ENCODE measurements around the gene TP53I11. TPM values are rescaled to one million over a fixed set of nuclear protein-coding genes. Genes with fewer than 3 reads are reported as not detected.

The TP53I11 gene
- total RNA-seq, 1 experiment from 2014 or later = 11.1 TPM

DNA sequence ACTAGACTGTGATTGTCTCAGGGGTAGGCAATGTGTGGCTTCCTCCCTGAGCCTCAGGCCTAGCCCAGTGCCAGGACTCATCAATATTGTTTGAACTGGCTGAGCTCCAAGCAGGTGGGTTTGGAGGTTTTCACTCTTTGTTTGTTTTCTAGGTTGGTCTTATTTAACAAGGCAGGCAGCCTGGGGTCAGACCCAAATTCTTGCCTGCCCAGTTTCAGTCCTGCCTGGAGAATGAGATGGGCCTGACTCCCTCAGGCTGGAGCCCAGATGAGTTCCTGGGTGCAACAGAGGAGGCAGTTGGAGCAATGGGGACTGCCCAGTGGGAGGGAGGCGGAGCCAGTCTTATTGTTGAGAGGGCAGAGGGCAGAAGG is 28.3 kb upstream of the TP53I11 start:
- peak; percentile 26 for DNase-seq (ENCODE audit: low read depth)

DNA sequence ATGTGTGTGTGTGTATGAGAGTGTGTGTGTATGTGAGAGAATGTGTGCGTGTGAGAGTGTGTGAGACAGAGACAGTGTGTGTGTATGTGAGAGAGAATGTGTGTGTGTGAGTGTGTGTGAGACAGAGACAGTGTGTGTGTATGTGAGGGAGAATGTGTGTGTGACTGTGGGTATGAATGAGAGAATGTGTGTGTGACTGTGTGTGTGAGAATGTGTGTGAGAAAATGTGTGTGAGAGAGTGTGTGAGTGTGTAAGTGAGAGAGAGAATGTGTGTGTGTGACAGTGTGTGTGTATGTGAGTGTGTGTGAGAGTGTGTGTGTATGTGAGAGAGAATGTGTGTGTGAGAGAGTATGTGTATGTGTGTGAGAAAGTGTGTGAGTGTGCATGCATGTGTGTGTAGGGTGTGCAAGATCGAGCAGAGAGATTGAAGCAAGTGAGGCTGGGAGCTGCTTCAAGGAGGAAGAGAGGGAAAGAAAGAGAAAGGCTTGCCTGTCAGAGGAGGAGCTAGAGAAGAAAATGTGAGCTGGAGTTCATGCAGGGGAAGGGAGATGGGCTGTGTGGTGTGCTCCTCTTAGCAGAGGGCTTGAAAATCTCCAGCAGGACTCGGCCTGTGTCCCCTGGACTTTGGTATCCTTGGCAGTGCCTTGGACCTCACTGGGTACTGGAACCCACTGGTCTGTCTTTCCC is 27.7 kb upstream of the TP53I11 start:
- no peak for DNase-seq (ENCODE audit: low read depth)

DNA sequence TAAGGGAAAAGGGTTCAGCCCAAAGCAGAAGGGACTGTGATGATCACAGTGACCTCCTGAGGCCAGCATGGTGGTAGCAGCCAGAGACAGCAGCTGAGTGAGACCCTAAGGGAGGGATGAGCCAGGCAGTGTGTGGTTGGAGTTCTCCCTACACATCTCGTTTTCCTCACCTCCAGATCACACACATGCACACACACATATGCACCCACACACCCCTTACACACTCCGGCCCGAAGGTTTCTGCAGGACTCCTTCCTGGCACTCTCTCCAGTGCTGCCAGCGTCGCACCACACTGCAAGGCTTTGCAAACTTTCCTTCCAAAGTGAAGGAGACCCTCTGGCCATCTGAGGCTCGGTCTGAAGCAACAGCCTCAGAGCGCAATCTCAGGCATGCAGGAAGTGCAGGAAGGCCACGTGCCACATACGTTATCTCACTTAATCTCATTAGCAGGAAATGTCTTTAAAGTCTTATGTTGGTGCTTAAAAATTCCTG is 26.9 kb upstream of the TP53I11 start:
- no peak for DNase-seq (ENCODE audit: low read depth)

DNA sequence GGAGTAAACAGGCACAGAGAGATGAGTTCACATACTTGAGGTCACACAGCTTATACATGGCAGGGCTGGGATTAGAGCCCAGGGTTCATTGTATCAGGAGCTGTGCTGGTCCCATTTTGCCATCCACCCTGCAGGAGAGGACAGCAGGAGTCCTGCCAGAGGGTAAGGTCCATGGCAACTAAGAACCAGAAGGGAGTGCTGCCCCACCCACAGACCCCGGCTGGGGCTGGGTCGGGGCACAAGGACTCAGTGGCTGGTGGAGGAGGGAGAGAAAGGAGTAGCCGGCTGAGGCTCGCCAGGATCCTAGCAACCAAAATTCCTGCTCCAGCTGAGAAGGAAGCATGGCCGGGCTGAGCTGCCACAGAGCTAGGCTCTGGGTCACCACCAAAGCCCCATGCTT is 25.9 kb upstream of the TP53I11 start:
- DNase-seq (ENCODE audit: low read depth) = no peak

DNA sequence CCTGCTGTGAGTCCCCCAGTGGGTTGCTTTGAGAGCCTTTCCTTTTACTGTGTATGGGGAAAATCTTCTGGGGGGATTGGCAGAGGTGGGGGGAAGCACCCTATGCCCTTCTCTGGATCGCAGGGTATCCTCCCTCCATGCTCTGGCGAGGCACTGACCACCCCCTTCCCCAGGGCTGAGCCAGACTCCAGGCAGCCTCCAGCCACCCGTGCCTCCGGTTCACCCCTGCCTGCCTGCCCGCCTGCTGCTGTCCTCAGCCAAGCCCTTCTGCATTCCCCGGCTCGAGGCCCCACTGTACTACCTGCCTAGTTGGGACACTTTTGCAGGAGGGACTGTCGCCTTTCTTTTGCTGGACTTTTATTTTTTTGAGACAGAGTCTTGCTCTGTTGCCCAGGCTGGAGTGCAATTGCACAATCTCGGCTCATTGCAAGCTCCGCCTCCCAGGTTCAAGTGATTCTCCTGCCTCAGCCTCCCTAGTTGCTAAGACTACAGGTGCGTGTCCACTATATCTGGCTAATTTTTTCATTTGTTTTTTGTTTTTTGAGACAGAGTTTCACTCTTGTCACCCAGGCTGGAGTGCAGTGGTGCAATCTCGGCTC is 23.8 kb upstream of the TP53I11 start:
- DNase-seq (ENCODE audit: low read depth) = no peak

DNA sequence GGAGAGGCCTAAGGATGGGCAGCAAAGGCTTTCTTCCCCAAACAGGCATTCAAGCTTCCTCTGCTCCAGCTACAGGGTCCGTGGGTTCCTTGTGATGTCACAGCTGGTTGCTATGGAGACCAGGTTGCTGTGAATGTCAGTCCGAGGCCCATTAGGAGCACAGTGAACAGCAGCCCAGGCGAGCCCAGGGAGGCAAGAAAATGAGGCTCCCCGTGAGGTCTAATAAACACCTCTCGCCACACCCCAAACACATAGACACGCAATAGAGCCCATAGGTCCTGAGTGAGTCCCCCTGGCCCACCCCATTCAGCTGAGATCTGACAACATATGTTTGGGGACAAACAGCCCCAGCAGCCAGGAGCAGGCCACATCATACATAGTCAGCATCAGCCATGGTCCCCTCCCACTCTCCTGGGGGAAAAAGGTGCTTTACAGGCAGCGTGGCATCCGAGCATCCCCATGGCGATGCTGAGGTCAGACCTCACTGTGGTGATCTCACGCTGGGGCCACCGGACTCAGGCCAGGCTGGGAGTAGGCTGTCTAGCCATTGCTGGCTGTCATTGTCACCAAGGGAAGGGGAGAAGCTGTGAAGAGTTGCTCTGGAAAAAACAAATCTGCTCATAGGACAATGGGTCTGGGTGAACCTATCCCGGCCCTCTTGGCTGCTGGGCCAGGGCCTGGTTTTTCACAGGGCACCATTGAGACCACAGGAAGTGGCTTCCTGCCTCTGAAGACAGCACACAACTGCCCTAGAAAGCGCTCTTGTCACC is 23.1 kb upstream of the TP53I11 start:
- DNase-seq (ENCODE audit: low read depth) = no peak

DNA sequence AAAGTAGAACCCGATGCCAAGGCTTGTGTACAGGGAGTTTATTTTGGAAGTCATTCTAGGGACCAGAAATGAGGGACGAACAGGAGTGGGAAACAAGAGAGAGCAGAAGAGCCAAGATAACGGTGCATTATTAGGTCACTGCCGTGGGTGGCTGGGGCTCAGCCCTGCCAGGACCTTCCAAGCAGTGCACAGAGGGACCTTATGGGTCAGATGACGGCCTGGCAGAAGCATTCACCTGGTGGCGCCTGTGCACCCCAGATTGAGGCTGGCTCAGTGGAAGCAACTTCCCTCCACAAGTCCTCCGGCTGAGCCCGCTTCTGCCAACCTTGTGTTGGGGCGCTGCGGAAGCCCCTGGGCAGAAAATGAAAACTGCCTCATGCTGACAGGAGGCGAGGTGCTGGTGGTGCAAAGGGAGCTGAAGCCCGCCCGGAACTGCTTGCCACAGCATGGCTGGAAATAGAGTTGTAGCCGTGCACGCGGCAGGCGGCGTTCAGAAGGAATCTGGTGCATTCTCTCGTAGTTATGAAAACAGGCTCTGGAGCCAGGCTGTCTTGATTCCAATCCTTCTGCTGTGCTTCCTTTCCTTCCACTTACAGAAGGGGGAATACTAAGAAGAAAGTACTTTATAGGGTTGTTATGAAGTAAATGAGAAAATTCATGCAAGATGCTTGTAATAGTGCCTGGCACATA is 22.2 kb upstream of the TP53I11 start:
- no peak for DNase-seq (ENCODE audit: low read depth)

DNA sequence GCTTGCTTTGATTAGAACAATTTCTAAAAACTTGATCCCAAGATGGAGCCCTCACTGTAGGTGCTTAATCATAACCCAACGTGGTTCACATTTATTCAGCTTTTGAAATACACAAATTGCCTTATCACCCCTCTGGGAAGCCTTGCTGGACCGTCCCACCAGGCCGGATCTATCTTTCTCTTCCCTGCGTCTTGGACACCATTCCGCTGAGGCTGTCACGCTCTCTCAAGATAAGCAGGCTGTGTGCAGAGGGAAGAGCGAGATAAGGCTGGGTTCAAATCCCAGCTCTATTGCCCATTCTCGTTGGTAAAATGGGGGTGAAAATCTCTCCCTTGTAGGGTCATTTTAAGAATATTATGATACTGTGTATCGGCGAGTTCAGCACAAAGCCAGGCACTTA is 20.5 kb upstream of the TP53I11 start:
- DNase-seq (ENCODE audit: low read depth) = no peak

DNA sequence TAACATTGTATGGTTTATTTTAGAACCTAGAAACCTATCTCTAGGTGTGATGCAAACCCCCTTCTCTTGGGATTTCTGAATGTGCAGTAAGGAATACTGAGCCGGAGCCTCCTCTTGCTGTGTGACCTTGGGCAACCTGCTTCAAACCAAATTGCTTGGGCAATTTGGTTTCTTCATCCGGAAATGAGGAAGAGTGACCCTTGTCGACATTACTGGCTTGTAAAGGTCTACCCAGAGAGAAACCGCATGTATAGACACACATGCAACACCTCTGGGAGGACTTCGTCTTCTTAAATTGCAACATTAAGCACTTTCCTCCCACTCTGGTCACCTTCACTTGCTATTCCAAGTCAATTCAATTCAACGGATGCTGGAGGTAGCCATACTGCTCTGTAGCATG is 19.6 kb upstream of the TP53I11 start:
- no peak for DNase-seq (ENCODE audit: low read depth)

DNA sequence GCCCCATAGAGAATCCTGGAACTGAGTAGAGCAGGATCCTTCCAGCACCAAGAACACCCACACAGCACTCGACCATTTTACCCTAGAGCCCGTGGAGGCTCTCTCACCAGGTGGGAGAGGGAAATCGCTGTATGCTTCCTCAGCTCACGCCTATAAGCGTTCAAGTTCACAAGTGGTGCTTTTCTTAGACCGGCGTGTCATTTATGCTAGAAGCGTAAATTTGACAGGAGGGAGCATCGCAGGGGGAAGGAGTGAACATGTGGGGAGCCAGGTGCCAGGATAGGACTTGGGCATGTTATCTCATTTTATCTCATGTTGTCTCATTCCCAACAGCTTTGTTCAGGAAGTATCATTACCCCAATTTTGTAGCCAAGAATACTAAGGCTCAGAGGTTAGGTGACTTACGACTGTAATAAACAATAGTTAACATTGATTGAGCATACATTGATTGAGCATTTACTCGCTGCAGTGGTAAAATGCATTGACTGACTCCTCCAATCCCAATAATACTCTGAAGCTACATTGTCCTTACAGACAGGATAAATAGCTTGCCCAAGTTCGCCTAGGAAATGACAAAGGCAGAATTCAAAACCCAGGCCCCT is 19.1 kb upstream of the TP53I11 start:
- DNase-seq (ENCODE audit: low read depth) = no peak

DNA sequence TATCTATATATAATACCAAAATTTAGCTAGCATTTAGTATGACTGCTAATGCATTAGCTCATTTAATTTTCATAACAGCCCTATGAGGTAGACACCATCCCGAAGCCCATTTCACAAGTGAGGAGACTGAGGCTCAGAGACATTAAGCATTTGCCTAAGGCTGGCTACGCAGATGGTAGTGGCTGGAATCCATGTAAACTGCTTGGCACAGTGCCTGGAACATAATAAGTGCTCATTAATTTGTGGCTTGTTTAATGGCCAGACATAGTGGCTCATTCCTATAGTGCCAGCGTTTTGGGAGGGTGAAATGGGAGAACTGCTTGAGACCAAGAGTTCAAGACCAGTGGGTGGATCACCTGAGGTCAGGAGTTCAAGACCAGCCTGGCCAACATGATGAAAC is 17.8 kb upstream of the TP53I11 start:
- DNase-seq (ENCODE audit: low read depth) = no peak

DNA sequence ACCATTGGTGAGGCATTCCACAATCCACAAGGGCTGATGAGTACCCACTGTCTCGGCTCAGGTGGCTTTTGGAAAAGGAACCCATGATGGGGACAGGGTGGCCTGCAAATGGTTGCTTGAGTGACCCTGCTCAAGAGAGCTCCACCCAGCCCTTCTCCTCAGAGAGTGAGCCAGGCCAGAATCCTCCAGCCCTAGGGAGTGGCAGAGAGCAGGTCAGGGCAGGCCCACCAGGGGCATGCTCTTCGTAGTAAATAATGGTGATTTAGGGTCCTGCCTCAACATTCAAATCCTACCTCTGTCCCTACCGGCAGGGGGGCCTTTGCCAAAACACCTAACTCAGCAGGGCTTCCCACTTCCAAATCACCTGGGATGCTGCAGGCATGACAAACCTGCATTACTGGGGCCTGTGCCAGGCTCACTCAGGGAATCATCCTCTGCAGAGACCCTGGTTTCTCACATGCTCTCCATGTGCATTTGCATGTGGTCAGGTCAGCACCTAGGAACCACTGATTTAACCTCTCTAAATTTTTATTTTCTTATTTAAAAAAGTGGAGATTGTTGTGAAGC is 17.3 kb upstream of the TP53I11 start:
- DNase-seq (ENCODE audit: low read depth) = no peak

DNA sequence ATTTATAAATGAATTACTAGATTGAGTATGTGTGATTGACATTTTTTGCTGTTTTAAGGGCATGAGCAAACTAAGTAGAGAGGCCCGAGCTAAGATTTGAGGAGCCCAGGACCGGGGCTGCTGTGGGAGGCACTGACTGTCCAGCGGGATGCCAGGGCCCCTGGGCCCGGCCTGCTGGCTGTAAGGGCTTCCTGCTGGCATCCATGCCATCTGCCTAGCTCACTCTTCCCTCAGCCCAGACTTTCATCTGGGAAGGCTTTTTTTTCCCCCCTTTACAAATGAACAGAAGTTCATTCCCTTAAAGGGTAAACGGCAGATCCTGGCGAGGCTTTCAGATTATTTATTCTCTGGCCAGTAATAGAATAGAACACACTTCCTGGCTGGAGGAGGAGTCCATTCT is 16.0 kb upstream of the TP53I11 start:
- no peak for DNase-seq (ENCODE audit: low read depth)

DNA sequence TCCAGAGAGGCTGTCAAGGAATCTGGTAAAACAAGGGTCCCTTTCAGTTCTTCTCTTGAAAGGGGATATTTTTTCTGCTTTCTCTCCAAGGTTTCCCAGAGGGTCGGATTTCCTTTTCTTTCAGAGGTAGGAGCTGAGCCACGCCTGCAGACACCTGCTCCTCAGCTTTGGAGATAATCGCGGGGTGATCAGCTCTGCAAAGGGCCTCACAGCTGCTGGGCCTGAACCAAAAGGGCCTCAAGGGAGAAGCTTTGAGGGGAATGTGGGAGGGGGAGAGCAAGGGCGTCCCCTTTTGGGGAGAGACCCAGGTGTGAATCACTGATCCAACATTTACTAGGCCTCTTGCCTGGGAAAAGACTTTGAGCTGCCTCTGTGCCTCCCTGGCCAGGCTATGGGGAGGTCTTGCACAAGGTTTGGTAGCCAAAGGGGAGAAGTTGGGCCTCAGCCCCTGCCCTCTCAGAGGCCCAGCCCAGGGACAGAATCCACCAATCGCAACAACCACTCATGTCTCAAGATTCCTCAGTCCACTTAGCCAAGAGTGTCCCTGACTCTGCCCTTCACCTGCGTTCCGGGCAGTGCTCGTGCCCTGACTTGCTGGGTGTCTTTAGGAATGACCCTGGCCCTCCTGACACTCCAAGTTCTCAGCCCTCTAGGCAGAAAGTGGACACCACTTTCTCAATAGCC is 14.0 kb upstream of the TP53I11 start:
- no peak for DNase-seq (ENCODE audit: low read depth)

DNA sequence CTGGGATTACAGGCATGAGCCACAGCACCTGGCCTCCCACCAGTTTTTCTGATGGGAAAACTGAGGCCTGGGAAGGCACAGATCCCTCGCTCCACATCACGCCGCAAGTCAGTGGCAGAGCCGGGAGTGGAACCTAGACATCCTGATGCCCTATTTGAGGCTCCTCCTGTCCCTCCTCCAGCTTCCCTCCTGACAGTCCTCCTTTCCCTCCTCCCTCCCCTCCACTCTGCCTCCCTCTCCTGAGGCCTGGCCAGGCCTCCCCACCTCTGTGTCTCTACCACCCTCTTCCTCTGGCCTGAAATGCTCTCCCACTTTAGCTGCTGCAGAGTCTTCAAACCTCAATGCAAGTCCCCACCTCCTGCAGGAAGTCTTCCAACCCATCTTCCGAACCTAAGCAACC is 13.3 kb upstream of the TP53I11 start:
- DNase-seq (ENCODE audit: low read depth) = no peak

DNA sequence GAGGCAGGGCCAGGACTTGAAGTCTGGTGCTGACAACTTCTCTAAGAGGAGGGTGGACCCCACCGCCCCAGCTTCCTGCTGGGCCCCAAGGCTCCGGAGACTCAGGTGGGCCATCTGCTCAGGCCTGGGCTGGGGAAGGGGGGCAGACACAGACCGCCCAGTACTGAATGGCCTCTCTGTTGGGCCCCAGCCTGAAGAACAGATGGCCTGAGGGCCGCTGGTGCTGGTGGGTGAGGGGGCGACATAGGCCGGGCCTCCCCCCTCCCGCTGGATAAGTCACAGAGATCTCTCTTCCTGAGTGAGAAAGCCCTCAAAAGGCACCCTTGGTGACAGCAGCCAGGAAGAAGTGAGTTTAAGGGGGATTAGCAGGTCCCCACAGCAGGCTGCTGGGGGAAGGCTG is 12.5 kb upstream of the TP53I11 start:
- DNase-seq (ENCODE audit: low read depth) = no peak

DNA sequence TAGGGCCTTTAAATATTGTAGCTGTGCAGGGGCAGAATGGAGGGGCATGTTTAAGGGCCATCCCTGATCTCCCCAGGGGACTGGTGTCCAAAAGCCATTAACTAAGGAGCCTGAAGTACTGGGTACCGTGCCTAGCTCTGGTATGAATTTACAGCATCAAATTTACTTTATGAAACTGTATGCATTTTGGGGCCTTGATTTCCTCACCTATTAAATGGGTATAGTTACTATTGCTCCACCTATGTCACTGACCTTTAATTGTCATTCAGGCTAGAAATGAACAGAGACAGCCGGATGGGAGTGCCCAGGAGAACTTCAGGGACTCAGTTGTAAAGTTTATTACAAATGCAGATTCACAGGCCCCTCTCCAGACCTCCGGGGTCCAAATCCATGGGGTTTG is 11.8 kb upstream of the TP53I11 start:
- DNase-seq (ENCODE audit: low read depth) = no peak

DNA sequence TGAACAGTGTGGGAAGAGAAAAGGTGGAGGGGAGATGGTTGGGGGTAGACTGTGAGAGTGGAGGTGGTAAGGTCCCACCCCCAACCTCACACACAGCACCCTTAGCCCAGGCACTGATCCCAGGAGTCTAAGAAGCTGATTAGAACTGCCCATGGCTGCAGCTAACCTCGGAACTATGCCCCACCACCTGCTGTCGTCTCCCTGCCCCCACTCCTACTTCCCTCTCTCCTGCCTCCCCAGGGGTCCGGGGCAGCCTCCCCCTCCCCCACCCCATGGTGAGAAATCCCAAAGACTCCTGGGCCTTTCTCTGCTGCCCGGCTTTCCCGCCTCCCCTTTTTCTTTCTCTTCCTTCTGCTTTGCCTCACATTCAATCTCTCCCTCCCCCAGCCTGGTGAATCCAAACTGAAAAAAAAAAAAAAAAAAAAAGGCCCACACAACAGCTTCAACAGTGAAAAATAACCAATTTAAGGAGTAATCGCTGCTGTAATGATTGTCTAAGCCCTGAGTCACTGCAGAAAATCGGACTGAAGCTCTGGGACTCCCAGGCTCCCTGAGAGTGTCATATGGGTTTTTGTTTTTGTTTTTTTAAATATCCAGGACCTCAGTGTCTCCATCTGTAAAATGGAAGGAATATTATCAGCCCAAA is 9.6 kb upstream of the TP53I11 start:
- no peak for DNase-seq (ENCODE audit: low read depth)

DNA sequence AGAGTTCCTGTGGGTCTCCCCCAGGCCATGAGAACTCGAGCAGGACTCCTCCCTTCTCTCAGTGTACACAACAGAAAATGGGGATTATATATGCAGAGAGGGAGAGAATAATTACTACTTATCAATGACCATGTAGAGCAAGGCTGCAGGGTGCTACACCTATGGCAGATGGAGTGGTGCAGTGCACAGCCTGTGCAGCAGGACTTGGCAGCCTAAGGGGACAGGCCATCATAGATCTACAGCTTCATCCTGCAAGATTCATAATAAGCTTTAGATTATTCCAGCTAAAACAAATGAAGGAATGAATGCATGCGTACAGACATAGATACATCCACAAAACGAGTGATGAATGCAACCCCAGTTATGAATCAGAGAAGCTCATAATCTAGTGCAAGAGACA is 8.4 kb upstream of the TP53I11 start:
- no peak for DNase-seq (ENCODE audit: low read depth)

DNA sequence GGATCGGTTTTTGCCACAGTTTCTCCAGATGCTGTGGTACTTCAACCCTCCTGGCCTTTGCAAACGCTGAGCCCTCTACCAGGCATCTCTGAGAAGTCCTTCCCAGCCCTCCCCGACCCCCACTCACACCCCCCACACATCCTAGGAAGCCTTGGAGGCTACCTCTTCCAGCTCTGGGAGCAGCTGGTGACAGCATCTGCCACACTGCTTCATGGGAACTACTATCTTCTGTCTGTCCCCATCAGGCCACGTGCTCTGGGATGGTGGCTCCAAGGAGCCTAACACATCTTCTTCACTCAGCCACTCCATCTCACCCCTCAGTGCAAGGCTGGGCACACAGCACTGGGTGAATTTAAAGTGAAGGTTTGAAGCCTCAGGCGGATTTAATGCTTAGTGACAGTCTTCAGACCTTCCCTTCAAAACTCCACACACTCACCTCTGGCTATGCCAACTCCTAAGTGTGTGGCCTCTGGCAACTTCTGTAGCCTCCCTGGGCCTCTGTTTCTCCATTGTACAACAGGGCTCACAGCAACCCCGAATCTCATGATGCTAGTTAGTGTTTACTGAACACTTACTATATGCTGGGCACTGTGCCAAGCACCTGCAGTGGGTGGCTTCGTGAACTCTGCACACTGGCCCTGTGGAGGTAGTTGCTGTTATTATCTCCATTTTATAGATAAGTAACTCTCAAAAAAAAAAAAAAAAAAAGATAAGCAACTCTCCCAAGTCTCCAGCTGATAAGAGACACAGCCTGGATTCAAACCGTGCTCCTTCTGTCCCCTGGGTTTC is 7.3 kb upstream of the TP53I11 start:
- DNase-seq (ENCODE audit: low read depth) = no peak
